Fibroblast of lung (primary cell): ENCODE data around the gene FOXL1. TPM values are rescaled to one million over a fixed set of nuclear protein-coding genes. Genes with fewer than 3 reads are reported as not detected.

Source experiments
- DNase-seq, 2 donors: peaks; one replicate each; pipeline versions ENCODE4 v3.0.0 to v3.0.0-alpha.2; 2010; ENCODE audit warnings: low read depth in 2 of 2
- H2AFZ ChIP-seq: 2 replicates; pipeline ENCODE4 v1.5.1; 2012; ENCODE audit warnings: low read length, control low read depth, inconsistent platforms
- H3K27ac ChIP-seq: 2 replicates; pipeline ENCODE4 v1.5.1; 2011; ENCODE audit warnings: low read length, control low read depth; ENCODE audit not compliant: insufficient read depth
- H3K27me3 ChIP-seq: 2 replicates; pipeline ENCODE4 v1.5.1; 2011; ENCODE audit warnings: mild to moderate bottlenecking, low read length; ENCODE audit not compliant: control insufficient read depth, insufficient read depth
- H3K36me3 ChIP-seq: 2 replicates; pipeline ENCODE4 v1.5.1; 2011; ENCODE audit warnings: low read length; ENCODE audit not compliant: control insufficient read depth, insufficient read depth
- H3K4me1 ChIP-seq: 2 replicates; pipeline ENCODE4 v1.5.1; 2011; ENCODE audit warnings: low read length; ENCODE audit not compliant: control insufficient read depth, insufficient read depth; ENCODE audit errors: extremely low read depth
- H3K4me2 ChIP-seq: 2 replicates; pipeline ENCODE4 v1.5.1; 2011; ENCODE audit warnings: low read length, control low read depth; ENCODE audit not compliant: insufficient read depth; ENCODE audit errors: extremely low read depth
- H3K4me3 ChIP-seq, 4 experiments: fragments of 200-600 bp in 1 of 4; sonication (generic) in 1 of 4; replicated peaks in 1 of 4; 2 replicates each; pipeline ENCODE4 v1.5.1; 2011 to 2016; ENCODE audit warnings: low read length in 4 of 4, low read depth in 3 of 4, mild to moderate bottlenecking in 3 of 4, control low read depth in 2 of 4, inconsistent platforms in 1 of 4, mixed read lengths in 1 of 4; ENCODE audit not compliant: insufficient read depth in 1 of 4; ENCODE audit errors: control extremely low read depth in 1 of 4
- H3K79me2 ChIP-seq: 2 replicates; pipeline ENCODE4 v1.5.1; 2012; ENCODE audit warnings: mild to moderate bottlenecking, low read length, inconsistent platforms; ENCODE audit not compliant: control insufficient read depth, insufficient read depth
- H3K9ac ChIP-seq: 2 replicates; pipeline ENCODE4 v1.5.1; 2011; ENCODE audit warnings: mild to moderate bottlenecking, low read length, control low read depth; ENCODE audit not compliant: insufficient read depth
- H3K9me3 ChIP-seq: 2 replicates; pipeline ENCODE4 v1.5.1; 2012; ENCODE audit warnings: low read depth, low read length; ENCODE audit not compliant: control insufficient read depth, insufficient read depth
- H4K20me1 ChIP-seq: 2 replicates; pipeline ENCODE4 v1.5.1; 2011; ENCODE audit warnings: low read length; ENCODE audit not compliant: control insufficient read depth, insufficient read depth; ENCODE audit errors: extremely low read depth
- EZH2 ChIP-seq: IDR thresholded peaks from 2 replicates; pipeline ENCODE4 v1.5.1; 2012; ENCODE audit warnings: low read length, control low read depth, mild to moderate bottlenecking; ENCODE audit errors: missing control alignments
- polyA plus RNA-seq, 2 donors: library from polyadenylated mRNA; depleted of rRNA in 1 of 2; stranded (reverse) in 1 of 2; unstranded in 1 of 2; fragments of >200 nt; gene quantifications; 2 replicates each; pipeline ENCODE4 v1.2.1, GENCODE V29; 2011 to 2012; ENCODE audit warnings: missing spikeins in 1 of 2
- total RNA-seq: library from RNA; depleted of rRNA; stranded (reverse); fragments of >200 nt; gene quantifications from 2 replicates; pipeline ENCODE4 v1.2.1, GENCODE V29; 2014
- TF ChIP-seq, protein P1 (sequence below), 2 donors: IDR thresholded peaks in 1 of 2; conservative IDR thresholded peaks in 1 of 2; 1 replicate in 1 of 2; 2 replicates in 1 of 2; pipeline ENCODE4 v1.5.1; 2011 to 2012; ENCODE audit warnings: low read length in 2 of 2, control low read depth in 1 of 2, inconsistent platforms in 1 of 2, low read depth in 1 of 2, mild to moderate bottlenecking in 1 of 2

FOXL1 gene
- total and polyA plus RNA-seq, 2 donors (not counting 1 experiment from before 2014, with no cell fraction given): 5.9 to 27.4 TPM

- Histone ChIP-seq H3K9ac (peak overlapping the region; percentile 83), H3K4me2 (peak overlapping the region; percentile 93), H3K4me1 (peaks cover 28% of the 10 kb centered on the region), H3K79me2 (peaks cover 58% of the 10 kb centered on the region), H3K27me3 (no peaks in the 10 kb centered on the region), H3K27ac (peak overlapping the region; percentile 97), H2AFZ (no peak overlapping the region), H4K20me1 (no peaks in the 10 kb centered on the region), H3K9me3 (no peaks in the 10 kb centered on the region), H3K4me3 (peak overlapping the region; percentile 62 to 79 (median 74)), H3K36me3 (peaks cover 4% of the 10 kb centered on the region)
- DNase-seq: peak; percentile 56 to 69
- no peak for TF ChIP-seq EZH2
- TF ChIP-seq, protein P1, sequence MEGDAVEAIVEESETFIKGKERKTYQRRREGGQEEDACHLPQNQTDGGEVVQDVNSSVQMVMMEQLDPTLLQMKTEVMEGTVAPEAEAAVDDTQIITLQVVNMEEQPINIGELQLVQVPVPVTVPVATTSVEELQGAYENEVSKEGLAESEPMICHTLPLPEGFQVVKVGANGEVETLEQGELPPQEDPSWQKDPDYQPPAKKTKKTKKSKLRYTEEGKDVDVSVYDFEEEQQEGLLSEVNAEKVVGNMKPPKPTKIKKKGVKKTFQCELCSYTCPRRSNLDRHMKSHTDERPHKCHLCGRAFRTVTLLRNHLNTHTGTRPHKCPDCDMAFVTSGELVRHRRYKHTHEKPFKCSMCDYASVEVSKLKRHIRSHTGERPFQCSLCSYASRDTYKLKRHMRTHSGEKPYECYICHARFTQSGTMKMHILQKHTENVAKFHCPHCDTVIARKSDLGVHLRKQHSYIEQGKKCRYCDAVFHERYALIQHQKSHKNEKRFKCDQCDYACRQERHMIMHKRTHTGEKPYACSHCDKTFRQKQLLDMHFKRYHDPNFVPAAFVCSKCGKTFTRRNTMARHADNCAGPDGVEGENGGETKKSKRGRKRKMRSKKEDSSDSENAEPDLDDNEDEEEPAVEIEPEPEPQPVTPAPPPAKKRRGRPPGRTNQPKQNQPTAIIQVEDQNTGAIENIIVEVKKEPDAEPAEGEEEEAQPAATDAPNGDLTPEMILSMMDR (conservative IDR thresholded peaks at IDR 0.05 in 1 of 2, IDR thresholded peaks at IDR 0.05 in 1 of 2; ENCODE audit: low read depth in 1 of 2, low read length in 2 of 2): no peak
Measured at GRCh38 chr16:86580063-86580790, 1.9 kb downstream of the FOXL1 start.

- no peak for TF ChIP-seq EZH2
- TF ChIP-seq, protein P1 (conservative IDR thresholded peaks at IDR 0.05 in 1 of 2, IDR thresholded peaks at IDR 0.05 in 1 of 2; ENCODE audit: low read depth in 1 of 2, low read length in 2 of 2): no peak
- Histone ChIP-seq H3K36me3 (peaks cover 4% of the 10 kb centered on the region), H3K79me2 (peaks cover 58% of the 10 kb centered on the region), H2AFZ (no peak overlapping the region), H3K27me3 (no peaks in the 10 kb centered on the region), H3K27ac (peak overlapping the region; percentile 97), H3K4me3 (peak overlapping the region; percentile 62 to 79 (median 74)), H3K4me2 (peak overlapping the region; percentile 93), H3K4me1 (peaks cover 33% of the 10 kb centered on the region), H4K20me1 (no peaks in the 10 kb centered on the region), H3K9me3 (no peaks in the 10 kb centered on the region), H3K9ac (peak overlapping the region; percentile 32)
- no peak for DNase-seq
Measured at GRCh38 chr16:86580791-86581170, 2.4 kb downstream of the FOXL1 start.

DNA sequence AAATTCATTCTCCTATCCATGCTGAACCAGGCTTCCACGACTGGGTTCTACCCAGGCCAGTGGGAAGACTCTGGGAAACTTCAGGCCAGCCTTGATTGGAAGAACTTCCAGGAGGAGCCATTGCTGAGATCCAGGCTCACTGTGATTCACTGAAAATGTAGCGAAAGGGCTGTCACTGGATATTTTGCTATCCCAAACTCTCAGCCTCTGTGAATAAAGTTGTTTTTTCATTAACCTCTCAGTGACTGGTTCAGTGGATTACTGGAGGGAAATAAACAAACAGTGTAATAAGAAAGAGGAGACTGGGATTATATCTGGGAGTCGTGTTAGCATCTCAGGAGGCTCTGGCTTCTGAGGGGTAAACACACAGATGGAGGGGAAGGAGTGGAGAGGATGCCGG is 3.1 kb downstream of the FOXL1 start:
- peak overlapping the region; percentile 62 to 79 (median 74) for H3K4me3 ChIP-seq

More for the DNA sequence above, 3.1 kb downstream of the FOXL1 start:
- Histone ChIP-seq H3K27me3 (no peaks in the 10 kb centered on the region), H3K4me2 (peak overlapping the region; percentile 93), H3K79me2 (peaks cover 57% of the 10 kb centered on the region), H3K27ac (peak overlapping the region; percentile 97), H3K36me3 (peaks cover 4% of the 10 kb centered on the region), H3K9ac (no peak overlapping the region), H4K20me1 (no peaks in the 10 kb centered on the region), H2AFZ (no peak overlapping the region), H3K4me1 (peaks cover 38% of the 10 kb centered on the region), H3K9me3 (no peaks in the 10 kb centered on the region)
- peak in 1 of 2 donors; percentile 60 for DNase-seq
- TF ChIP-seq, protein P1 (conservative IDR thresholded peaks at IDR 0.05 in 1 of 2, IDR thresholded peaks at IDR 0.05 in 1 of 2; ENCODE audit: low read depth in 1 of 2, low read length in 2 of 2): no peak
- TF ChIP-seq EZH2: no peak
